Measurements from ENCODE around the gene SHB.

Gene SHB

GRCh38 chr9:37955781-37956422 lies 113.1 kb downstream of the SHB start:
- H2AFZ ChIP-seq (ENCODE audit: low read depth, low read length, severe bottlenecking) = no peak overlapping the region
- H3K4me2 ChIP-seq (ENCODE audit: low read depth, low read length, poor library complexity, severe bottlenecking) = no peak overlapping the region
- no peaks in the 10 kb centered on the region for H3F3A ChIP-seq (ENCODE audit: insufficient read depth)
- TF ChIP-seq CTCF (IDR thresholded peaks at IDR 0.05; ENCODE audit: insufficient read depth, low read length, poor library complexity, severe bottlenecking) (no peak), EZH2phosphoT487 (conservative IDR thresholded peaks at IDR 0.05; ENCODE audit: low read length) (no peak)
- no peaks in the 10 kb centered on the region for H3K9me2 ChIP-seq (replicated peaks; ENCODE audit: insufficient read depth, low read length)
- no peak overlapping the region for H3K9ac ChIP-seq (ENCODE audit: low read length)
- no peaks in the 10 kb centered on the region for H4K20me1 ChIP-seq (ENCODE audit: low read depth, low read length)
- no peaks in the 10 kb centered on the region for H3K9me3 ChIP-seq (ENCODE audit: insufficient read depth, low read length)
- H3K79me2 ChIP-seq (ENCODE audit: insufficient read depth, low read length) = no peaks in the 10 kb centered on the region
- no peaks in the 10 kb centered on the region for H3K36me3 ChIP-seq (ENCODE audit: low read length)
- H3K4me3 ChIP-seq (ENCODE audit: insufficient read depth, low read length, poor library complexity, severe bottlenecking) = no peak overlapping the region
- no peak overlapping the region for H3K27ac ChIP-seq (ENCODE audit: low read depth, low read length)
- no peaks in the 10 kb centered on the region for H3K27me3 ChIP-seq (ENCODE audit: low read length)

- Histone ChIP-seq H2AFZ (ENCODE audit: low read depth, low read length, severe bottlenecking) (no peak overlapping the region), H4K20me1 (ENCODE audit: low read depth, low read length) (no peaks in the 10 kb centered on the region), H3K9me3 (ENCODE audit: insufficient read depth, low read length) (no peaks in the 10 kb centered on the region), H3K36me3 (ENCODE audit: low read length) (no peaks in the 10 kb centered on the region), H3K9me2 (replicated peaks; ENCODE audit: insufficient read depth, low read length) (no peaks in the 10 kb centered on the region), H3K4me2 (ENCODE audit: low read depth, low read length, poor library complexity, severe bottlenecking) (no peak overlapping the region), H3K9ac (ENCODE audit: low read length) (no peak overlapping the region), H3K4me3 (ENCODE audit: insufficient read depth, low read length, poor library complexity, severe bottlenecking) (no peak overlapping the region), H3K27me3 (ENCODE audit: low read length) (no peaks in the 10 kb centered on the region), H3K27ac (ENCODE audit: low read depth, low read length) (no peak overlapping the region), H3F3A (ENCODE audit: insufficient read depth) (no peaks in the 10 kb centered on the region), H3K79me2 (ENCODE audit: insufficient read depth, low read length) (no peaks in the 10 kb centered on the region)
- no peak for TF ChIP-seq EZH2phosphoT487 (conservative IDR thresholded peaks at IDR 0.05; ENCODE audit: low read length)
- no peak for TF ChIP-seq CTCF (IDR thresholded peaks at IDR 0.05; ENCODE audit: insufficient read depth, low read length, poor library complexity, severe bottlenecking)
Observed at GRCh38 chr9:37954581-37954981, 114.4 kb downstream of the SHB start.

GRCh38 chr9:37953775-37954437 lies 115.1 kb downstream of the SHB start:
- Histone ChIP-seq H3K9me2 (replicated peaks; ENCODE audit: insufficient read depth, low read length) (no peaks in the 10 kb centered on the region), H3K79me2 (ENCODE audit: insufficient read depth, low read length) (no peaks in the 10 kb centered on the region), H3K27me3 (ENCODE audit: low read length) (no peaks in the 10 kb centered on the region), H3K9ac (ENCODE audit: low read length) (no peak overlapping the region), H3F3A (ENCODE audit: insufficient read depth) (no peaks in the 10 kb centered on the region), H3K4me3 (ENCODE audit: insufficient read depth, low read length, poor library complexity, severe bottlenecking) (no peak overlapping the region), H2AFZ (ENCODE audit: low read depth, low read length, severe bottlenecking) (no peak overlapping the region), H3K27ac (ENCODE audit: low read depth, low read length) (no peak overlapping the region), H3K9me3 (ENCODE audit: insufficient read depth, low read length) (no peaks in the 10 kb centered on the region), H3K4me2 (ENCODE audit: low read depth, low read length, poor library complexity, severe bottlenecking) (no peak overlapping the region), H4K20me1 (ENCODE audit: low read depth, low read length) (no peaks in the 10 kb centered on the region), H3K36me3 (ENCODE audit: low read length) (no peaks in the 10 kb centered on the region)
- TF ChIP-seq EZH2phosphoT487 (conservative IDR thresholded peaks at IDR 0.05; ENCODE audit: low read length) (no peak), CTCF (IDR thresholded peaks at IDR 0.05; ENCODE audit: insufficient read depth, low read length, poor library complexity, severe bottlenecking) (no peak)
